Naive thymus-derived CD4-positive, alpha-beta T cell (primary cell): ENCODE data around the gene HOXA10. TPM values are rescaled to one million over a fixed set of nuclear protein-coding genes. Genes with fewer than 3 reads are reported as not detected.

Experiments used
- ATAC-seq: fragments of 150-1000 bp; cut with Tn5 transposase; 2 replicates; pipeline ENCODE4 v1.10.0; 2021; ENCODE audit warnings: mild to moderate bottlenecking, moderate library complexity
- CTCF ChIA-PET: fragments of 350-600 bp; sonication (Branson Sonifier 250); formaldehyde crosslinking; loops from one replicate; lab custom pipeline; 2021; ENCODE audit warnings: antibody characterized with exemption; lab: Charles Lee
- POLR2A ChIA-PET: fragments of 350-600 bp; sonication (Branson Sonifier 250); formaldehyde crosslinking; loops from one replicate; lab custom pipeline; 2021; ENCODE audit warnings: antibody characterized with exemption, inconsistent platforms; lab: Charles Lee
- DNase-seq, 9 donors: peaks; one replicate each; pipeline versions ENCODE4 v3.0.0 to v3.0.0-alpha.2; 2020 to 2022; ENCODE audit warnings: mixed read lengths in 1 of 9
- H3K27ac ChIP-seq: one replicate; pipeline ENCODE4 v1.7.0; 2013; ENCODE audit warnings: mild to moderate bottlenecking, low read depth, low read length, moderate library complexity
- H3K27me3 ChIP-seq, 2 donors: one replicate each; pipeline ENCODE4 v1.7.0; 2013; ENCODE audit warnings: low read length in 2 of 2, mild to moderate bottlenecking in 2 of 2, moderate library complexity in 2 of 2; ENCODE audit not compliant: control insufficient read depth in 2 of 2, insufficient read depth in 2 of 2
- H3K36me3 ChIP-seq, 3 experiments: 1 replicate in 2 of 3; 2 replicates in 1 of 3; pipeline ENCODE4 v1.7.0; 2013; ENCODE audit warnings: low read length in 3 of 3, mild to moderate bottlenecking in 3 of 3, moderate library complexity in 1 of 3; ENCODE audit not compliant: insufficient read depth in 3 of 3, control insufficient read depth in 2 of 3
- H3K4me1 ChIP-seq, 2 donors: one replicate each; pipeline ENCODE4 v1.7.0; 2013; ENCODE audit warnings: low read length in 2 of 2, mild to moderate bottlenecking in 2 of 2, moderate library complexity in 1 of 2; ENCODE audit not compliant: control insufficient read depth in 2 of 2, insufficient read depth in 2 of 2
- H3K4me3 ChIP-seq: 2 replicates; pipeline ENCODE4 v1.7.0; 2013; ENCODE audit warnings: mild to moderate bottlenecking, low read length
- H3K9me3 ChIP-seq, 3 experiments: 1 replicate in 2 of 3; 2 replicates in 1 of 3; pipeline ENCODE4 v1.7.0; 2013; ENCODE audit warnings: low read length in 3 of 3; ENCODE audit not compliant: control insufficient read depth in 2 of 3
- H3K27ac Mint-ChIP-seq, 9 donors: one replicate each; pipeline ENCODE4 v1.8.0; 2020 to 2022; ENCODE audit warnings: mixed read lengths in 9 of 9, mild to moderate bottlenecking in 8 of 9, moderate library complexity in 5 of 9, inconsistent platforms in 2 of 9
- H3K27me3 Mint-ChIP-seq, 5 donors: one replicate each; pipeline ENCODE4 v1.8.0; 2021 to 2022; ENCODE audit warnings: mixed read lengths in 5 of 5, mild to moderate bottlenecking in 1 of 5
- H3K36me3 Mint-ChIP-seq, 5 donors: one replicate each; pipeline ENCODE4 v1.8.0; 2020 to 2022; ENCODE audit warnings: mixed read lengths in 5 of 5, mild to moderate bottlenecking in 3 of 5, inconsistent platforms in 1 of 5
- H3K4me1 Mint-ChIP-seq, 7 donors: one replicate each; pipeline ENCODE4 v1.8.0; 2020 to 2022; ENCODE audit warnings: mixed read lengths in 7 of 7, mild to moderate bottlenecking in 3 of 7, inconsistent platforms in 1 of 7
- H3K4me3 Mint-ChIP-seq, 10 donors: one replicate each; pipeline ENCODE4 v1.8.0; 2020 to 2022; ENCODE audit warnings: mild to moderate bottlenecking in 10 of 10, mixed read lengths in 10 of 10, moderate library complexity in 6 of 10, inconsistent platforms in 2 of 10
- H3K9me3 Mint-ChIP-seq, 11 donors: one replicate each; pipeline ENCODE4 v1.8.0; 2020 to 2022; ENCODE audit warnings: mixed read lengths in 11 of 11, mild to moderate bottlenecking in 4 of 11, inconsistent platforms in 1 of 11, moderate library complexity in 1 of 11
- intact Hi-C, 2 donors: fragments of 100-400 bp; cut with micrococcal nuclease; formaldehyde crosslinking; loops; one replicate each; pipeline ENCODE4 v1.15.1; 2023
- polyA plus RNA-seq, 2 donors: library from polyadenylated mRNA; unstranded; fragments of 300-500 nt; fragmentation: Illumina TruSeq; gene quantifications; one replicate each; pipeline ENCODE4 v1.2.3, GENCODE V29; 2021
- total RNA-seq, 6 experiments: library from RNA in 5 of 6; stranded (reverse) in 5 of 6; gene quantifications; 1 replicate in 5 of 6; 2 replicates in 1 of 6; pipeline ENCODE4 v1.2.3 and lab custom pipeline; 2021 to 2026

Gene HOXA10
- total and polyA plus RNA-seq, 7 experiments from 2014 or later = 0.66 TPM; not detected in 6

GRCh38 chr7:27160546-27161213 is 13.4 kb downstream of the HOXA10 start:
- ChIA-PET CTCF (interaction anchor here (0.5 to 3.4 kb wide), 17 partner anchors 11 to 1268 kb away, joined by 3 to 42 read pairs (median 4); no protein-coding TSS in a partner anchor), POLR2A (interaction anchor here (0.6 to 1.1 kb wide), 6 partner anchors 18 to 1267 kb away, joined by 3 to 6 read pairs (median 3); no protein-coding TSS in a partner anchor)
- ATAC-seq (peak; percentile 91), DNase-seq (peak; percentile 69 to 89 (median 84))
- Mint-ChIP-seq H3K27ac (peak overlapping the region in 1 of 9 donors; percentile 33), H3K36me3 (peaks cover 0 to 3% (median 0%) of the 10 kb centered on the region in 5 donors), H3K4me1 (peaks cover 15 to 52% (median 34%) of the 10 kb centered on the region in 7 donors), H3K27me3 (peaks cover 62 to 89% (median 77%) of the 10 kb centered on the region in 5 donors), H3K4me3 (peak overlapping the region; percentile 71 to 88 (median 80)), H3K9me3 (peaks cover 0 to 13% (median 0%) of the 10 kb centered on the region in 11 donors)
- peak overlapping the region; percentile 81 for H3K4me3 ChIP-seq
- intact Hi-C loops = loop anchor here (1.0 to 5.0 kb wide), 16 partner anchors 10 to 1300 kb away; partner anchors contain the start of genes EVX1 (in 1 of the 2) and SNX10 (in 1 of the 2)
- H3K27ac ChIP-seq = no peak overlapping the region
- H3K27me3 ChIP-seq = peaks cover 27 to 61% of the 10 kb centered on the region in 2 donors
- peaks cover 24 to 38% of the 10 kb centered on the region in 2 donors for H3K4me1 ChIP-seq
- H3K9me3 ChIP-seq = no peaks in the 10 kb centered on the region
- H3K36me3 ChIP-seq = no peaks in the 10 kb centered on the region

- no peaks in the 10 kb centered on the region for H3K36me3 Mint-ChIP-seq
- peaks cover 17 to 54% (median 35%) of the 10 kb centered on the region in 7 donors for H3K4me1 Mint-ChIP-seq
- Histone ChIP-seq H3K27me3 (peaks cover 28 to 61% of the 10 kb centered on the region in 2 donors), H3K4me1 (peaks cover 25 to 39% of the 10 kb centered on the region in 2 donors), H3K27ac (no peak overlapping the region), H3K4me3 (peak overlapping the region; percentile 81), H3K9me3 (no peaks in the 10 kb centered on the region), H3K36me3 (no peaks in the 10 kb centered on the region)
- POLR2A ChIA-PET = interaction anchor here (0.6 to 1.0 kb wide), 2 partner anchors 26 to 478 kb away, joined by 3 read pairs; no protein-coding TSS in a partner anchor
- ATAC-seq (peak; percentile 14), DNase-seq (peak in 1 of 9 donors; percentile 51)
- intact Hi-C loops = loop anchor here (2.0 to 5.0 kb wide), 8 partner anchors 37 to 1299 kb away; partner anchors contain the start of genes EVX1 (in 1 of the 2) and SNX10 (in 1 of the 2)
- H3K9me3 Mint-ChIP-seq = peaks cover 0 to 11% (median 0%) of the 10 kb centered on the region in 11 donors
- CTCF ChIA-PET = interaction anchor here (0.8 to 3.4 kb wide), 5 partner anchors 10 to 790 kb away, joined by 3 to 42 read pairs (median 6); no protein-coding TSS in a partner anchor
- H3K4me3 Mint-ChIP-seq = peak overlapping the region; percentile 25 to 88 (median 72)
- H3K27me3 Mint-ChIP-seq = peaks cover 64 to 89% (median 79%) of the 10 kb centered on the region in 5 donors
- peak overlapping the region in 3 of 9 donors; percentile 9 to 33 (median 11) for H3K27ac Mint-ChIP-seq
Measured at GRCh38 chr7:27160145-27160545, 14.0 kb downstream of the HOXA10 start.

DNA sequence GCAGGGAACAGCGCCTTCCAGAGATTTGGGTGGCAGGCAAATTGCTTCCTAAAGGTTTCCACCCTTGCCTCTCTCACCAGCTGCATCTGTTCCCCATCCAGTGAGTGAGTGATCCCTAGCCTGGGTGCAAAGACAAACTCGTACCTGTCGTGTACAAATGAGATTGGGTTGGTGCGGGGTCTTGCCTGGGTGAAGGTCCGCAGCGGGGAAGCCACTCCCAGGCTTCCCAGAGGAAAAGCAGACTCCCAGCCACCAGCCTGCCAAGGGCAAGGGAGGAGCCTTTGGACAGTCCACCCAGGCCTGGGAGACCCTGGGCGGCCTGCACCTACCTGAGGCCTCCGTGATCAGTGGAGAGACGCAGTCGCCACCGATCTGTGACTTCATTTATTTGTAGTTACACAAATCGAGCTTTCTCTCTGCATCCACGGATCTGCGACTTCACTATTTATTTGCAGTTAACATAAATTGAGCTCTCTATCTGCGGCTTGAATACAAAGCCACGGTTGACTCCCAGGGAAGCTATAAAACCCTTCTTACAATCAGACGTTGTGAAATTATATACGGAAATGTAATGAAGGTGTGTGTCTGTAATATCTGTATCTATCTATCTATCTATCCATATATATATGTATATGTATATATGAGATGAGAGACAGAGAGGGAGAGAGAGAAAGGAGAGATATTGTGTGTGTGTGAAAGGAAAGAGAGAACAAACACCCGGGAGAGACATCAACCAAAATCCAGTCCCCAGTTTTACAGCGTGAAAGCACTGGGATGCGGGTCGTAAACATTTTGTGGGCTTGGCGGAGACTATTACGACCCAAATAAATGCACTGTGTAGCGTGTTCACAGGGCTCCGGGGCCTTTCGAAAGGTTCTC is 14.6 kb downstream of the HOXA10 start:
- Mint-ChIP-seq H3K36me3 (peaks cover 0 to 3% (median 0%) of the 10 kb centered on the region in 5 donors), H3K27ac (peak overlapping the region in 2 of 9 donors; percentile 9 to 11), H3K4me3 (peak overlapping the region; percentile 33 to 88 (median 74)), H3K4me1 (peaks cover 21 to 56% (median 41%) of the 10 kb centered on the region in 7 donors), H3K27me3 (peaks cover 67 to 92% (median 82%) of the 10 kb centered on the region in 5 donors), H3K9me3 (peaks cover 0 to 11% (median 0%) of the 10 kb centered on the region in 11 donors)
- ChIA-PET POLR2A (no interaction called here), CTCF (interaction anchor here (0.8 to 1.8 kb wide), 3 partner anchors 10 to 790 kb away, joined by 3 to 6 read pairs (median 6); no protein-coding TSS in a partner anchor)
- Histone ChIP-seq H3K4me3 (peak overlapping the region; percentile 81), H3K27ac (no peak overlapping the region), H3K36me3 (no peaks in the 10 kb centered on the region), H3K9me3 (no peaks in the 10 kb centered on the region), H3K27me3 (peaks cover 34 to 61% of the 10 kb centered on the region in 2 donors), H3K4me1 (peaks cover 25 to 40% of the 10 kb centered on the region in 2 donors)
- intact Hi-C loops = loop anchor here (1.0 to 5.0 kb wide), 13 partner anchors 9 to 1305 kb away; partner anchors contain the start of genes CBX3 (in 1 of the 2), EVX1 (in 1 of the 2), HNRNPA2B1 (in 1 of the 2) and HOXA1 (in 1 of the 2)
- DNase-seq (no peak), ATAC-seq (no peak)

GRCh38 chr7:27158436-27159265 is 15.5 kb downstream of the HOXA10 start:
- intact Hi-C loops = loop anchor here (1.0 to 5.0 kb wide), 5 partner anchors 10 to 1304 kb away; partner anchors contain the start of genes CBX3 (in 1 of the 2), HNRNPA2B1 (in 1 of the 2) and HOXA1 (in 1 of the 2)
- H3K4me1 Mint-ChIP-seq = peaks cover 23 to 59% (median 48%) of the 10 kb centered on the region in 7 donors
- Histone ChIP-seq H3K4me3 (no peak overlapping the region), H3K36me3 (no peaks in the 10 kb centered on the region), H3K4me1 (peaks cover 25 to 40% of the 10 kb centered on the region in 2 donors), H3K27me3 (peaks cover 41 to 61% of the 10 kb centered on the region in 2 donors), H3K9me3 (no peaks in the 10 kb centered on the region), H3K27ac (no peak overlapping the region)
- ChIA-PET POLR2A (no interaction called here), CTCF (interaction anchor here (1.3 to 1.8 kb wide), 2 partner anchors 9 to 789 kb away, joined by 6 read pairs; no protein-coding TSS in a partner anchor)
- H3K4me3 Mint-ChIP-seq = peak overlapping the region in 9 of 10 donors; percentile 15 to 81 (median 25)
- peak overlapping the region in 7 of 9 donors; percentile 15 to 81 (median 74) for H3K27ac Mint-ChIP-seq
- H3K9me3 Mint-ChIP-seq = peaks cover 0 to 7% (median 0%) of the 10 kb centered on the region in 11 donors
- peaks cover 0 to 3% (median 0%) of the 10 kb centered on the region in 5 donors for H3K36me3 Mint-ChIP-seq
- DNase-seq (peak in 1 of 9 donors; percentile 28), ATAC-seq (no peak)
- peaks cover 68 to 92% (median 84%) of the 10 kb centered on the region in 5 donors for H3K27me3 Mint-ChIP-seq

DNA sequence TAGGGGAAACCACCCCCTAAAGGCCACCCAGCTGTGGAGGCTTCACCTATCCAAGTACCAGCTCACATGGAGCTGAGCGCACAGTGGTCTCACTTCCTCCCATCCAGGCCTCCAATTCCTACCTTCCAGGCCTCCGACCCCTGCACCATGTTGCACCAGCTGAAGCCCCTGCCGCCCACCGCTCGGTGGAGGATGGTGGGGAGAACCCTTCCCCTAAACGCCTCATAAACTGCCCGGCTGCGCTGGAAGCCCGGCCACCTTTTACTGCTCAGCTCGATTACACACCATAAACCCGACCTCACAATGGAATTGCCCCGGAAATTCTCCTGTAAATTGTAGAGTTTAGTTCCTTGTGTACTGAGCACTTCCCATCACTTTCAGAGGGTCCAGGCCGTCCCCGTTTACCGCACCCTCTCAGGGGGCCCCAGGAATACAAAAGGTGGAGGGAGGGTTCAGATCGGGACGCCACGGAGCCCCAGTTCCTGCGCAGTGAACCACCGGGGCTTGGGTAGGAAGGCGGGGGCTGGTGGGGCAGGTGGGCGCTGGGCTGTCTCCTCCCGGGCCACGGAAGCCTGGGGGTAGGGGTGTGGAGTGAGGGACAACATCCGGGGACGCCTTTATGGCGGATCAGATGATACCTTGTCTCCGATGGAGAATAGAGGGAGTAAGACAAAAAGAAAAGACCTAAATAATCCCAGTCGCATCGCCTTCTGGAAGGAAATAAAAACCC is 16.3 kb downstream of the HOXA10 start:
- Mint-ChIP-seq H3K4me3 (peak overlapping the region in 9 of 10 donors; percentile 9 to 63 (median 25)), H3K9me3 (peaks cover 0 to 7% (median 0%) of the 10 kb centered on the region in 11 donors), H3K36me3 (peaks cover 0 to 3% (median 0%) of the 10 kb centered on the region in 5 donors), H3K27me3 (peaks cover 68 to 91% (median 83%) of the 10 kb centered on the region in 5 donors), H3K4me1 (peaks cover 23 to 60% (median 49%) of the 10 kb centered on the region in 7 donors), H3K27ac (peak overlapping the region in 6 of 9 donors; percentile 20 to 81 (median 75))
- H3K4me3 ChIP-seq = no peak overlapping the region
- intact Hi-C loops = loop anchor here (1.0 to 5.0 kb wide), 5 partner anchors 10 to 1303 kb away; partner anchors contain the start of genes CBX3 (in 1 of the 2), HNRNPA2B1 (in 1 of the 2) and HOXA1 (in 1 of the 2)
- POLR2A ChIA-PET = interaction anchor here (0.9 to 1.3 kb wide), 3 partner anchors 10 to 31 kb away, joined by 3 to 4 read pairs (median 3); partner anchors contain the start of gene HOXA6
- peaks cover 25 to 40% of the 10 kb centered on the region in 2 donors for H3K4me1 ChIP-seq
- peak in 1 of 9 donors; percentile 21 for DNase-seq
- peaks cover 49 to 65% of the 10 kb centered on the region in 2 donors for H3K27me3 ChIP-seq
- ATAC-seq = no peak
- no peaks in the 10 kb centered on the region for H3K36me3 ChIP-seq
- no peaks in the 10 kb centered on the region for H3K9me3 ChIP-seq
- H3K27ac ChIP-seq = no peak overlapping the region
- CTCF ChIA-PET = no interaction called here
